Fibroblast of lung (primary cell): ENCODE data around the gene CDH26.

Experiments
- CTCF ChIP-seq, 2 donors: IDR thresholded peaks in 1 of 2; conservative IDR thresholded peaks in 1 of 2; 1 replicate in 1 of 2; 2 replicates in 1 of 2; pipeline ENCODE4 v1.5.1; 2011 to 2012; ENCODE audit warnings: low read length in 2 of 2, control low read depth in 1 of 2, inconsistent platforms in 1 of 2, low read depth in 1 of 2, mild to moderate bottlenecking in 1 of 2
- EZH2 ChIP-seq: IDR thresholded peaks from 2 replicates; pipeline ENCODE4 v1.5.1; 2012; ENCODE audit warnings: low read length, control low read depth, mild to moderate bottlenecking; ENCODE audit errors: missing control alignments

- no peak for TF ChIP-seq CTCF (conservative IDR thresholded peaks at IDR 0.05 in 1 of 2, IDR thresholded peaks at IDR 0.05 in 1 of 2; ENCODE audit: low read depth in 1 of 2, low read length in 2 of 2)
- TF ChIP-seq EZH2 = no peak
Observed at GRCh38 chr20:60038400-60039008, 80.3 kb downstream of the CDH26 start.
